NCI-H1417 treated with DMSO at 0.1 percent for 48 hours (cell line): Measurements from ENCODE around the gene SPSB4.
"Not testable (repeated sequence)": the region's sequence is repeated elsewhere in the genome, so short reads cannot be mapped to it uniquely, and the experiment has no call there.

Experiments used
- DNase-seq: peaks from one replicate; lab custom pipeline; 2025; lab: John Stamatoyannopoulos, UW

The SPSB4 gene

GRCh38 chr3:141050576-141051442, at the start of gene SPSB4:
Gene SPSB4, plus strand, starts transcription at chr3:141051347. Its CDS starts 14,758 bp downstream, at chr3:141066105.
- DNase-seq: no peak

GRCh38 chr3:141006344-141006743, 44.8 kb upstream of the SPSB4 start:
- no peak for DNase-seq

GRCh38 chr3:141009496-141009895, 41.7 kb upstream of the SPSB4 start:
- no peak for DNase-seq

- DNase-seq: peak; percentile 32
These were observed 39.7 kb upstream of the SPSB4 start for GRCh38 chr3:141011232-141011996.

GRCh38 chr3:141011997-141012262, 39.2 kb upstream of the SPSB4 start:
- DNase-seq: no peak

GRCh38 chr3:141012571-141012970, 38.6 kb upstream of the SPSB4 start:
- DNase-seq: no peak

GRCh38 chr3:141015481-141015880, 35.7 kb upstream of the SPSB4 start:
- DNase-seq: no peak

- not testable (repeated sequence) for DNase-seq
These were observed 33.5 kb upstream of the SPSB4 start for GRCh38 chr3:141017366-141018322.

GRCh38 chr3:141019244-141019643, 31.9 kb upstream of the SPSB4 start:
- DNase-seq: no peak

GRCh38 chr3:141020143-141020830, 30.9 kb upstream of the SPSB4 start:
- no peak for DNase-seq

GRCh38 chr3:141021261-141021660, 29.9 kb upstream of the SPSB4 start:
- DNase-seq: no peak

- DNase-seq: no peak
These were observed 20.9 kb upstream of the SPSB4 start for GRCh38 chr3:141030296-141030695.

GRCh38 chr3:141039589-141039988, 11.6 kb upstream of the SPSB4 start:
- no peak for DNase-seq

GRCh38 chr3:141044695-141045641, 6.2 kb upstream of the SPSB4 start:
- no peak for DNase-seq

- no peak for DNase-seq
These were observed 5.3 kb upstream of the SPSB4 start for GRCh38 chr3:141045849-141046248.

- DNase-seq: no peak
These were observed 4.0 kb upstream of the SPSB4 start for GRCh38 chr3:141047168-141047567.

- no peak for DNase-seq
These were observed 1.5 kb upstream of the SPSB4 start for GRCh38 chr3:141049681-141050080.

GRCh38 chr3:141051443-141052200, 475 bp downstream of the SPSB4 start:
- DNase-seq: no peak

GRCh38 chr3:141052201-141053069, 1.3 kb downstream of the SPSB4 start:
- no peak for DNase-seq
